HepG2 (cell line): Measurements from ENCODE around the gene HOXA11.

Experiments
- BRD4 ChIP-seq: sonication (generic); formaldehyde crosslinking; IDR thresholded peaks from 2 replicates; pipeline ENCODE4 v1.4.0; 2020; ENCODE audit warnings: missing genetic modification reagents
- MEIS2 ChIP-seq: sonication (generic); formaldehyde crosslinking; IDR thresholded peaks from 2 replicates; pipeline ENCODE4 v1.9.0; 2021; ENCODE audit warnings: mild to moderate bottlenecking, missing genetic modification reagents
- MXD4 ChIP-seq: IDR thresholded peaks from 2 replicates; pipeline ENCODE4 v1.6.1; 2016; ENCODE audit warnings: mild to moderate bottlenecking, missing biosample characterization, missing genetic modification reagents
- MXI1 ChIP-seq: IDR thresholded peaks from 3 replicates; pipeline ENCODE4 v1.6.1; 2012; ENCODE audit warnings: low read depth, low read length, inconsistent platforms, borderline replicate concordance
- POLR2A ChIP-seq, 2 experiments: IDR thresholded peaks; 2 replicates each; pipeline ENCODE4 v1.6.1; 2011; ENCODE audit warnings: low read depth in 2 of 2, low read length in 2 of 2, mild to moderate bottlenecking in 1 of 2, moderate library complexity in 1 of 2; ENCODE audit not compliant: insufficient read depth in 1 of 2
- XRCC5 ChIP-seq: fragments of 200-400 bp; formaldehyde crosslinking; optimal IDR thresholded peaks from 2 replicates; pipeline ENCODE3; 2017; ENCODE audit warnings: mild to moderate bottlenecking, low read length
- ZNF18 ChIP-seq: sonication (generic); formaldehyde crosslinking; IDR thresholded peaks from 2 replicates; pipeline ENCODE4 v1.8.0; 2022; ENCODE audit warnings: mild to moderate bottlenecking, missing genetic modification reagents; ENCODE audit not compliant: insufficient replicate concordance
- ZNF24 ChIP-seq: fragments of 450-650 bp; IDR thresholded peaks from 2 replicates; pipeline ENCODE4 v1.6.1; 2017; ENCODE audit warnings: antibody characterized with exemption, mild to moderate bottlenecking
- ZNF597 ChIP-seq: sonication (generic); formaldehyde crosslinking; IDR thresholded peaks from 2 replicates; pipeline ENCODE4 v1.5.0; 2020; ENCODE audit warnings: missing genetic modification reagents
- ZNF724P ChIP-seq: sonication (generic); formaldehyde crosslinking; IDR thresholded peaks from 2 replicates; pipeline ENCODE4 v1.8.0; 2022; ENCODE audit warnings: missing genetic modification reagents, borderline replicate concordance
- ZNF773 ChIP-seq: sonication (generic); formaldehyde crosslinking; IDR thresholded peaks from 2 replicates; pipeline ENCODE4 v1.4.0; 2020; ENCODE audit warnings: missing genetic modification reagents, borderline replicate concordance
- ZNF776 ChIP-seq: sonication (generic); formaldehyde crosslinking; IDR thresholded peaks from 2 replicates; pipeline ENCODE4 v1.4.0; 2020; ENCODE audit warnings: mild to moderate bottlenecking, missing genetic modification reagents
- TF ChIP-seq, protein P1 (sequence below): sonication (generic); formaldehyde crosslinking; IDR thresholded peaks from 2 replicates; pipeline ENCODE4 v1.5.0; 2020; ENCODE audit warnings: mild to moderate bottlenecking, missing genetic modification reagents, moderate library complexity

DNA sequence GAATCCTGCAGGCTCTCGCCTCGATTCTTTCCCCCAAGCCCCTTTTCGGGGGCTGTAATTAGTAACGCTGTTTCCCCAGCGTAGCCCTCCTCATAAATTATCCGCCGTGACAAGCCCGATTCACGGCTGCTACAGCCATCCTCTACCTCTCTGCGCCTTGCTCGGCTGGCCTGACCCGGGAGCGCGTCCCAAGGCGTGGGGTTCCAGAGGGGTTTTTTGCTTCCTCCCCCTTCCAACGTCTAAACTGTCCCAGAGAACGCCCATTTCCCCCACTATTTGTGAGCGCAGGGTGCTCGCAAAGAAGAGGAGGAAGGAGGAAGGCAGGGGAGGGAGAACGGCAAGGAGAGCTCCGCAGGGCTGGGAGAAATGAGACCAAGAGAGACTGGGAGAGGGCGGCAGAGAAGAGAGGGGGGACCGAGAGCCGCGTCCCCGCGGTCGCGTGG, 42.4 kb downstream of the HOXA11 start:
- TF ChIP-seq ZNF773 (CRISPR knock-in tag): no peak
- TF ChIP-seq MXI1: no peak
- no peak for TF ChIP-seq BRD4 (CRISPR knock-in tag)
- TF ChIP-seq, protein P1, sequence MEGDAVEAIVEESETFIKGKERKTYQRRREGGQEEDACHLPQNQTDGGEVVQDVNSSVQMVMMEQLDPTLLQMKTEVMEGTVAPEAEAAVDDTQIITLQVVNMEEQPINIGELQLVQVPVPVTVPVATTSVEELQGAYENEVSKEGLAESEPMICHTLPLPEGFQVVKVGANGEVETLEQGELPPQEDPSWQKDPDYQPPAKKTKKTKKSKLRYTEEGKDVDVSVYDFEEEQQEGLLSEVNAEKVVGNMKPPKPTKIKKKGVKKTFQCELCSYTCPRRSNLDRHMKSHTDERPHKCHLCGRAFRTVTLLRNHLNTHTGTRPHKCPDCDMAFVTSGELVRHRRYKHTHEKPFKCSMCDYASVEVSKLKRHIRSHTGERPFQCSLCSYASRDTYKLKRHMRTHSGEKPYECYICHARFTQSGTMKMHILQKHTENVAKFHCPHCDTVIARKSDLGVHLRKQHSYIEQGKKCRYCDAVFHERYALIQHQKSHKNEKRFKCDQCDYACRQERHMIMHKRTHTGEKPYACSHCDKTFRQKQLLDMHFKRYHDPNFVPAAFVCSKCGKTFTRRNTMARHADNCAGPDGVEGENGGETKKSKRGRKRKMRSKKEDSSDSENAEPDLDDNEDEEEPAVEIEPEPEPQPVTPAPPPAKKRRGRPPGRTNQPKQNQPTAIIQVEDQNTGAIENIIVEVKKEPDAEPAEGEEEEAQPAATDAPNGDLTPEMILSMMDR (CRISPR knock-in tag): no peak
- TF ChIP-seq MXD4 (CRISPR knock-in tag): no peak
- no peak for TF ChIP-seq ZNF776
- no peak for TF ChIP-seq XRCC5
- TF ChIP-seq POLR2A (IDR thresholded peaks at IDR 0.05; ENCODE audit: insufficient read depth in 1 of 2, low read depth in 2 of 2, low read length in 2 of 2): no peak
- TF ChIP-seq ZNF24: no peak
- TF ChIP-seq ZNF18 (CRISPR knock-in tag): no peak
- TF ChIP-seq ZNF724P (CRISPR knock-in tag): no peak
- no peak for TF ChIP-seq MEIS2 (CRISPR knock-in tag)
- no peak for TF ChIP-seq ZNF597
